ENCODE data around the gene MORC1.
A peak's percentile ranks its signal among the peaks of the same experiment; 100 is the strongest.
"Not testable (repeated sequence)": the region's sequence is repeated elsewhere in the genome, so short reads cannot be mapped to it uniquely, and the experiment has no call there.

Gene MORC1

GRCh38 chr3:109117939-109118338 lies at the start of gene MORC1:
MORC1 (minus strand) TSS chr3:109118134; CDS start chr3:109118059, 75 bp downstream.
- no peak for DNase-seq

GRCh38 chr3:109165905-109166304 lies 48.0 kb upstream of the MORC1 start:
- DNase-seq = no peak

- no peak for DNase-seq
Observed at GRCh38 chr3:109161487-109162123, 43.7 kb upstream of the MORC1 start.

GRCh38 chr3:109155828-109156227 lies 37.9 kb upstream of the MORC1 start:
- no peak for DNase-seq

GRCh38 chr3:109154979-109155378 lies 37.0 kb upstream of the MORC1 start:
- no peak for DNase-seq

GRCh38 chr3:109152320-109152719 lies 34.4 kb upstream of the MORC1 start:
- no peak for DNase-seq

- DNase-seq = no peak
Observed at GRCh38 chr3:109149078-109149477, 31.1 kb upstream of the MORC1 start.

GRCh38 chr3:109143646-109144045 lies 25.7 kb upstream of the MORC1 start:
- DNase-seq = no peak

GRCh38 chr3:109140318-109140717 lies 22.4 kb upstream of the MORC1 start:
- DNase-seq = no peak

GRCh38 chr3:109137761-109138160 lies 19.8 kb upstream of the MORC1 start:
- peak in 1 of 3 experiments; percentile 52 for DNase-seq

GRCh38 chr3:109136523-109136922 lies 18.6 kb upstream of the MORC1 start, which contains the start of gene C3orf85:
C3orf85 (plus strand) TSS chr3:109136719; CDS start chr3:109136848, 129 bp downstream.
- DNase-seq = no peak

GRCh38 chr3:109133474-109133816 lies 15.5 kb upstream of the MORC1 start:
- DNase-seq = not testable (repeated sequence)

GRCh38 chr3:109132801-109133473 lies 15.0 kb upstream of the MORC1 start:
- DNase-seq = no peak

- DNase-seq = no peak
Observed at GRCh38 chr3:109131276-109131675, 13.3 kb upstream of the MORC1 start.

- no peak for DNase-seq
Observed at GRCh38 chr3:109127553-109127952, 9.6 kb upstream of the MORC1 start.

- peak in 1 of 3 experiments; percentile 6 for DNase-seq
Observed at GRCh38 chr3:109125902-109126301, 8.0 kb upstream of the MORC1 start.

GRCh38 chr3:109122690-109123089 lies 4.8 kb upstream of the MORC1 start:
- DNase-seq = no peak

- no peak for DNase-seq
Observed at GRCh38 chr3:109118584-109118983, 650 bp upstream of the MORC1 start.

GRCh38 chr3:109116031-109116430 lies 1.9 kb downstream of the MORC1 start:
- DNase-seq = peak in 1 of 3 experiments; percentile 29

- DNase-seq = no peak
Observed at GRCh38 chr3:109115451-109115850, 2.5 kb downstream of the MORC1 start.

GRCh38 chr3:109114746-109115145 lies 3.2 kb downstream of the MORC1 start:
- DNase-seq = no peak

- DNase-seq = no peak
Observed at GRCh38 chr3:109112946-109113760, 4.8 kb downstream of the MORC1 start.

GRCh38 chr3:109109574-109109973 lies 8.4 kb downstream of the MORC1 start:
- no peak for DNase-seq

All from NCI-H1417 (cell line).